ENCODE data around the gene C1orf52.

GRCh38 chr1:85245456-85245855 is 14.0 kb downstream of the C1orf52 start:
- TF ChIP-seq ZNF792 (CRISPR knock-in tag; IDR thresholded peaks at IDR 0.05) = no peak
- TF ChIP-seq EP300 (IDR thresholded peaks at IDR 0.05; ENCODE audit: low read depth in 2 of 2, low read length in 2 of 2) = no peak
- no peak for TF ChIP-seq EP300 (CRISPR knock-in tag; IDR thresholded peaks at IDR 0.05; ENCODE audit: borderline replicate concordance)
- no peak for TF ChIP-seq MAX (IDR thresholded peaks at IDR 0.05)
- TF ChIP-seq ELF3 (CRISPR knock-in tag; IDR thresholded peaks at IDR 0.05) = no peak
- no peak for TF ChIP-seq EZH2 (conservative IDR thresholded peaks at IDR 0.05; ENCODE audit: low read depth, low read length)
- TF ChIP-seq GABPA (IDR thresholded peaks at IDR 0.05; ENCODE audit: low read depth, low read length) = no peak
- TF ChIP-seq GABPA (CRISPR knock-in tag; IDR thresholded peaks at IDR 0.05; ENCODE audit: low read depth) = no peak
- TF ChIP-seq HDAC6 (IDR thresholded peaks at IDR 0.05; ENCODE audit: low read depth, low read length) = no peak

Data from HepG2 (cell line).